K562 (cell line): Measurements from ENCODE around the gene DTX1. TPM values are rescaled to one million over a fixed set of nuclear protein-coding genes. Genes with fewer than 3 reads are reported as not detected.

Experiments used
- RBM14 ChIP-seq: fragments of 200-400 bp; formaldehyde crosslinking; IDR thresholded peaks from 2 replicates; pipeline ENCODE4 v1.6.1; 2018; ENCODE audit warnings: low read depth, mild to moderate bottlenecking, low read length, moderate library complexity, borderline replicate concordance; ENCODE audit not compliant: insufficient read depth
- STAT6 ChIP-seq: sonication (generic); formaldehyde crosslinking; IDR thresholded peaks from 2 replicates; pipeline ENCODE4 v1.8.1; 2023; ENCODE audit warnings: mild to moderate bottlenecking, missing genetic modification reagents
- TSHZ1 ChIP-seq: fragments of 250-450 bp; sonication (Bioruptor Pico); IDR thresholded peaks from 2 replicates; pipeline ENCODE4 v1.4.0; 2020; ENCODE audit warnings: mild to moderate bottlenecking, moderate library complexity
- ZNF551 ChIP-seq: fragments of 250-450 bp; sonication (Bioruptor Pico); IDR thresholded peaks from 2 replicates; pipeline ENCODE4 v1.5.0; 2021; ENCODE audit warnings: mild to moderate bottlenecking, moderate library complexity
- polyA plus RNA-seq, 8 experiments: library from polyadenylated mRNA; depleted of rRNA in 4 of 8; stranded (reverse) in 5 of 8; unstranded in 3 of 8; fragments of >200 nt; fragmentation: Nextera tagmentation in 2 of 8; fragmentation: Illumina TruSeq in 1 of 8; extraction: Ambion mirVana in 2 of 8; extraction: Trizol in 1 of 8; gene quantifications; 2 replicates each; pipeline versions ENCODE4 v1.2.1 to v1.2.3, GENCODE V29; 2011 to 2014; ENCODE audit warnings: inconsistent platforms in 1 of 8, missing spikeins in 1 of 8
- total RNA-seq, 7 experiments: library from RNA; depleted of rRNA in 6 of 7; stranded (reverse); fragments of >200 nt in 6 of 7; fragmentation: Illumina TruSeq in 2 of 7; extraction: Trizol in 2 of 7; gene quantifications; 2 replicates each; pipeline versions ENCODE4 v1.2.1 to v1.2.3, GENCODE V29; 2011 to 2021; ENCODE audit warnings: low replicate concordance in 1 of 7
- TF ChIP-seq, protein P1 (sequence below), 2 experiments: IDR thresholded peaks; 2 replicates each; pipeline ENCODE4 v1.6.1; 2012; ENCODE audit warnings: improper control_type of control experiment in 2 of 2, low read depth in 2 of 2, low read length in 2 of 2, borderline replicate concordance in 1 of 2
- TF ChIP-seq, protein P2 (sequence below): fragments of 250-450 bp; sonication (Bioruptor Pico); IDR thresholded peaks from 2 replicates; pipeline ENCODE4 v1.5.0; 2021; ENCODE audit warnings: mild to moderate bottlenecking, moderate library complexity
- TF ChIP-seq, protein P3 (sequence below): fragments of 450-650 bp; IDR thresholded peaks from 2 replicates; pipeline ENCODE4 v1.7.1; 2018; ENCODE audit warnings: mild to moderate bottlenecking, low read depth; ENCODE audit not compliant: partially characterized antibody

DTX1 gene
- total and polyA plus RNA-seq, 9 of the 15 experiments (the other 6 are each of a cell fraction or from before 2014, with no cell fraction given): not detected

DNA sequence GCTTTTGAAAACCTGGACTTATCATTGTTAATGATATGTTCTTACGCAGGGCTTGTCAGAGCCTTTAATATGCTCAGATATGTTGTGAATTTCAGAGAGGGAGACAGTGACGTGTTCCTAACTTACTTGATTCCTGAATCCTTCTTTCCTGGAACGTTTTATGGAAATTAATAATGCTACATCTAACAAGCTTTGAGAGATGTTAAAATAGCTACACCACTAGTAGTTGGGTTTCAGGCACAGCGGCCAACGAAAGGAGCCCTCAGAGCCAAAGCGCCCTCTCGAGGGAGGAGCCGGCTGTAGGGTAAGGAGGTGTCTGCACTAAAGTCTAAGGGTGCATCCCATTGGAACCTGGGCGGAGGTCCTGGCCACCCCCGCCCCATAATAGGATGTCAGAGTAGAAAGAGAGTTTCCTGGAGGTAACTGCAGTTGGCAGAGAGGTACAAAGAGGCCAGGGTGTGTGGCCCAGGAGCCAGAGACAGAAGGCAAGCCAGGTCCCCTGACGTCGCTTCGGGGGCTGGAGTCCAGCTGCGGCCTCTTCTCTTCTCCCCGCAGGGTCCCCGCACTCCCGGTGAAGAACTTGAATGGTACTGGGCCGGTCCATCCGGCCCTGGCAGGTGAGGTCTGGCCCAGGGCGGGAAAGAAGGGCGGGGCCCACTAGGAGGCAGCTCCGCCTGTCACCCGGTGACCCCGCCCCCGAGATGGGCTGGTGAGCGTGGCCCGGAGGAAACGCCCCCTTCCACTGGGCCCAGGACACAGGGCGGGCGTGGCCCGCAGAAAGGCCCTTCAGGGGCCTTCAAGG, 36.3 kb downstream of the DTX1 start (continued):
- TF ChIP-seq, protein P1, sequence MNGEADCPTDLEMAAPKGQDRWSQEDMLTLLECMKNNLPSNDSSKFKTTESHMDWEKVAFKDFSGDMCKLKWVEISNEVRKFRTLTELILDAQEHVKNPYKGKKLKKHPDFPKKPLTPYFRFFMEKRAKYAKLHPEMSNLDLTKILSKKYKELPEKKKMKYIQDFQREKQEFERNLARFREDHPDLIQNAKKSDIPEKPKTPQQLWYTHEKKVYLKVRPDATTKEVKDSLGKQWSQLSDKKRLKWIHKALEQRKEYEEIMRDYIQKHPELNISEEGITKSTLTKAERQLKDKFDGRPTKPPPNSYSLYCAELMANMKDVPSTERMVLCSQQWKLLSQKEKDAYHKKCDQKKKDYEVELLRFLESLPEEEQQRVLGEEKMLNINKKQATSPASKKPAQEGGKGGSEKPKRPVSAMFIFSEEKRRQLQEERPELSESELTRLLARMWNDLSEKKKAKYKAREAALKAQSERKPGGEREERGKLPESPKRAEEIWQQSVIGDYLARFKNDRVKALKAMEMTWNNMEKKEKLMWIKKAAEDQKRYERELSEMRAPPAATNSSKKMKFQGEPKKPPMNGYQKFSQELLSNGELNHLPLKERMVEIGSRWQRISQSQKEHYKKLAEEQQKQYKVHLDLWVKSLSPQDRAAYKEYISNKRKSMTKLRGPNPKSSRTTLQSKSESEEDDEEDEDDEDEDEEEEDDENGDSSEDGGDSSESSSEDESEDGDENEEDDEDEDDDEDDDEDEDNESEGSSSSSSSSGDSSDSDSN (IDR thresholded peaks at IDR 0.05; ENCODE audit: borderline replicate concordance in 1 of 2, low read depth in 2 of 2, low read length in 2 of 2): no peak
- TF ChIP-seq TSHZ1 (CRISPR knock-in tag): no peak
- TF ChIP-seq, protein P2, sequence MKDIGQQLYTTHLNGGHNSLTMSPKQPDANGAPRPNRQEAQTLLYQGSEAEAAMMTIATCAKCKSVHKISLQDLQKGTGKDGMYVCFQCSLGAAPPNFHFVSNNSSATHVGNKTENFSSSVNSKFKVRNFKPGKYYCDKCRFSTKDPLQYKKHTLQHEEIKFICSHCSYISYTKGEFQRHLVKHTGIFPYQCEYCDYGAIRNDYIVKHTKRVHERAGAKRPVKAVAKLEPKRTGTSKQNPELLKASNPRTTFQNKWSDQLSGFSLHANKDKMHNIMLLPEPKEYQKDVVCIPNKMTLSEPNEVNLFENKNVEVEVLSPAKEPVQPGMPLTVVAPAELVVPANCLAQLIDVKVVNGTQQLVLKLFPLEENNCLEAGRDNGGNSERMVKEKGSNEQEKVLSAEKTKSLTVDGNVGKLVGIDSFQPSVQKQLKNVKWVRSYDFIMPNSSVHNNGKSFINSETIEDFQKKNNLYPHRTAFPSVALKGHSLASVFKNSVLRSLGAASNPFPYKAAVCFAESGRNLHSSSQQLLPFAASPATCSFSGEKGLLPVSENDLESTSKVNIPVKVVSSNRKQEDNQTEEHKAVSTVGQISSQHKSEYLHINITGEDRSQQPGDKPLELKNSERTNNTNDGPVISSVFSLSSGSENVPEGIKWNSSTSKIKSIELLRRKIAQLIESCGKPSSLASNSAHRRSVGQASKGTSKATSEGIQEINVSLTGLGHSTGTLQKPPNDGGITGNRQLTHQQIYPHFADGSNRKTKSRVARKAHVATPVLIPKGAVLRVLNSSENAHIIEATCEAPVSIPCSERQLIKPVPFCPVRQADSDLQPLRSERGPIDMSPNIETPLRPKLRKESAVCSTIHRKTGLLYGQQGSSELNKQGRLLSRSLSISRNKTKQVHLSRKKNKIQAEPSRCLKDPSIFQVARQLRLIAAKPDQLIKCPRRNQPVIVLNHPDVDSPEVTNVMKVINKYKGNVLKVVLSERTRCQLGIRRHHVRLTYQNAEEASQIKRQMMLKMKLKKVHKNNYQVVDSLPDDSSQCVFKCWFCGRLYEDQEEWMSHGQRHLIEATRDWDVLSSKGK (CRISPR knock-in tag): no peak
- no peak for TF ChIP-seq RBM14
- TF ChIP-seq STAT6 (CRISPR knock-in tag): no peak
- no peak for TF ChIP-seq ZNF551 (CRISPR knock-in tag)
- TF ChIP-seq, protein P3, sequence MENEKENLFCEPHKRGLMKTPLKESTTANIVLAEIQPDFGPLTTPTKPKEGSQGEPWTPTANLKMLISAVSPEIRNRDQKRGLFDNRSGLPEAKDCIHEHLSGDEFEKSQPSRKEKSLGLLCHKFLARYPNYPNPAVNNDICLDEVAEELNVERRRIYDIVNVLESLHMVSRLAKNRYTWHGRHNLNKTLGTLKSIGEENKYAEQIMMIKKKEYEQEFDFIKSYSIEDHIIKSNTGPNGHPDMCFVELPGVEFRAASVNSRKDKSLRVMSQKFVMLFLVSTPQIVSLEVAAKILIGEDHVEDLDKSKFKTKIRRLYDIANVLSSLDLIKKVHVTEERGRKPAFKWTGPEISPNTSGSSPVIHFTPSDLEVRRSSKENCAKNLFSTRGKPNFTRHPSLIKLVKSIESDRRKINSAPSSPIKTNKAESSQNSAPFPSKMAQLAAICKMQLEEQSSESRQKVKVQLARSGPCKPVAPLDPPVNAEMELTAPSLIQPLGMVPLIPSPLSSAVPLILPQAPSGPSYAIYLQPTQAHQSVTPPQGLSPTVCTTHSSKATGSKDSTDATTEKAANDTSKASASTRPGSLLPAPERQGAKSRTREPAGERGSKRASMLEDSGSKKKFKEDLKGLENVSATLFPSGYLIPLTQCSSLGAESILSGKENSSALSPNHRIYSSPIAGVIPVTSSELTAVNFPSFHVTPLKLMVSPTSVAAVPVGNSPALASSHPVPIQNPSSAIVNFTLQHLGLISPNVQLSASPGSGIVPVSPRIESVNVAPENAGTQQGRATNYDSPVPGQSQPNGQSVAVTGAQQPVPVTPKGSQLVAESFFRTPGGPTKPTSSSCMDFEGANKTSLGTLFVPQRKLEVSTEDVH: peak; percentile 36
